ENCODE results near the gene TNPO2. TPM values are rescaled to one million over a fixed set of nuclear protein-coding genes. Genes with fewer than 3 reads are reported as not detected.

TNPO2 gene
- total RNA-seq, 1 donor from 2014 or later: 163 TPM

GRCh38 chr19:12669270-12670158 lies 54.2 kb downstream of the TNPO2 start:
- H3K27me3 Mint-ChIP-seq: no peaks in the 10 kb centered on the region
- peak overlapping the region; percentile 92 for H3K4me3 Mint-ChIP-seq
- intact Hi-C loops (cut with micrococcal nuclease): loop anchor here (1.0 kb wide), 2 partner anchors 12 to 118 kb away; partner anchors contain the start of genes DHPS and ZNF564
- H3K9me3 Mint-ChIP-seq: no peaks in the 10 kb centered on the region
- peaks cover 41% of the 10 kb centered on the region for H3K36me3 Mint-ChIP-seq (ENCODE audit: low read depth)
- H3K4me1 Mint-ChIP-seq: peaks cover 45% of the 10 kb centered on the region
- H3K27ac Mint-ChIP-seq: peak overlapping the region; percentile 100
- peak; percentile 93 for DNase-seq

- no peaks in the 10 kb centered on the region for H3K27me3 Mint-ChIP-seq
- peak; percentile 92 for DNase-seq
- peak overlapping the region; percentile 92 for H3K4me3 Mint-ChIP-seq
- no peaks in the 10 kb centered on the region for H3K9me3 Mint-ChIP-seq
- H3K36me3 Mint-ChIP-seq (ENCODE audit: low read depth): peaks cover 41% of the 10 kb centered on the region
- peak overlapping the region; percentile 100 for H3K27ac Mint-ChIP-seq
- intact Hi-C loops (cut with micrococcal nuclease): loop anchor here (1.0 kb wide), 2 partner anchors 12 to 118 kb away; partner anchors contain the start of genes DHPS and ZNF564
- H3K4me1 Mint-ChIP-seq: peaks cover 46% of the 10 kb centered on the region
These were observed 54.8 kb downstream of the TNPO2 start for GRCh38 chr19:12668932-12669269.

- H3K4me1 Mint-ChIP-seq: peaks cover 46% of the 10 kb centered on the region
These were observed 55.4 kb downstream of the TNPO2 start for GRCh38 chr19:12668346-12668745.

DNA sequence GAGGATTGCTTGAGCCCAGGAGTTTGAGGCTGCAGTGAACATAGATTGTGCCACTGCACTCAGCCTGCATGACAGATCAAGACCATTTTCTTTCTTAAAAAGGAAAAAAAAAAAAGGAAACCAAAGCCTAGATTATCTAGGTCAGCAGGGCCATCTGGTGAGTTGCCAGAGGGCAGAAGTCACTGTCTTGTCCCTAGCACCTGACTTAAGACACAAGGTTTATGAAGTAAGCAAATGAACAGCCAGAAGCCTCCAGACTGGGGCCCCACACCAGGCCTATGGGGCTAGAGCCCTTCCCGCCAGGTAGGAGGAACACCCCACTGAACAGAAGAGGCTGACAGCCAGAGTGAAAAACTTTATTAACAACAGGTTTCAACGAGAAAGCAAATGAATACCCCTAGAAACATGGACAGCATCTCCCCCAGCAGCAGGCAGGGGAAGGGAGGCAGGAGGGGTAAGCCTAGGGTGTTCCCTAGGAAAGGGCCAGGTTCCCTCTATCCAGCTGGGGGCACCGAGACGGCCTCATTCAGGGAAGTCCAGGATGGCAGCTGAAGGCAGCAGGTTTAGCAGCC lies 55.9 kb downstream of the TNPO2 start:
- intact Hi-C loops (cut with micrococcal nuclease): loop anchor here (2.0 kb wide), 1 partner anchor 27 kb away; no protein-coding TSS in a partner anchor
- peaks cover 46% of the 10 kb centered on the region for H3K4me1 Mint-ChIP-seq
- no peaks in the 10 kb centered on the region for H3K9me3 Mint-ChIP-seq
- peak overlapping the region; percentile 92 for H3K4me3 Mint-ChIP-seq
- H3K36me3 Mint-ChIP-seq (ENCODE audit: low read depth): peaks cover 44% of the 10 kb centered on the region
- peak overlapping the region; percentile 34 for H3K27ac Mint-ChIP-seq
- no peaks in the 10 kb centered on the region for H3K27me3 Mint-ChIP-seq
- DNase-seq: no peak

More at GRCh38 chr19:12668346-12668745, 55.4 kb downstream of the TNPO2 start:
- H3K27ac Mint-ChIP-seq: peak overlapping the region; percentile 100
- no peaks in the 10 kb centered on the region for H3K9me3 Mint-ChIP-seq
- intact Hi-C loops (cut with micrococcal nuclease): no loop called here
- peak; percentile 68 for DNase-seq
- no peaks in the 10 kb centered on the region for H3K27me3 Mint-ChIP-seq
- peaks cover 40% of the 10 kb centered on the region for H3K36me3 Mint-ChIP-seq (ENCODE audit: low read depth)
- H3K4me3 Mint-ChIP-seq: peak overlapping the region; percentile 92

DNA sequence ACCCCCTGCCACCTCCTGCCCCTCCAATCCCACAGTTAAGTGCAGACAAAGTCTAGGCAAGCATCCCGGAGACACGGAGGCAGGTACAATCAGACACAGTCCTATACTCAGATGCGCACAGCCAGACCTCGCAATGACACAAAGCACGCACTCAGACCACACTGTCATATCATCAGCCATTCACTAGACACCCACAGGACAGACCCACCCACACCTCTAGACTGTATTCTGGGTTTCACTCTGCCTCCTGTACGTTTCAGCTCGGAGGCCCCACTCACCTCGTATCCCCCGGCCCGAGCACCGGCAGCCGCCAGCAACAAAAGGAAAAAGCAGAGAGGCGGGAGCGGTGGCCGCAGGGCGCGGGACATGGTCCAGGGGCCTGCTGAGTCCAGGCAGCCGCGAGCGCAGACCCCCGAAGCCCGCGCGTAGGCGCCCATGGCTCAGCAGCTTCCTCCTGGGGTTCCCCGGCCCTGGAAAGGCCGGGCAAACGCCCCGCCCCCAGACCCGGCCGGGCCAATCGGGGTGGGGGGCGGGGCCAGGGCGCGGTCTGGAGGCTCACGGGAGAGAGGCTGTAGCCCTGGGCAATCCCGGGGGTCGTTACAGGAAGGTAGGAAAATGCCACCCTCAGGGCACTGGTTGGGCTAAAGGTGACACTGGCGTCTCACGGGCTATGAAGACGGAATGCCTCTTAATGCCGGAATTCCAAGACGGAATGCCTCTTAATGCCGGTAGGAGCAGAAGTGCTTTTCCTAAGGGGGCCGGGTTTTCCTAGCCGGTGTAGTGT lies 57.3 kb downstream of the TNPO2 start, which contains the start of the genes MAN2B1 and WDR83:
Gene MAN2B1 (minus strand): TSS at position 478 of the 784 bp plus-strand sequence. CDS start 41 bp downstream, at position 437.
Gene WDR83 (plus strand): TSS at position 543 of the 784 bp plus-strand sequence. CDS start 2,984 bp downstream, outside the sequence.
- peaks cover 41% of the 10 kb centered on the region for H3K4me1 Mint-ChIP-seq
- intact Hi-C loops (cut with micrococcal nuclease): loop anchor here (1.0 to 2.0 kb wide), 2 partner anchors 26 to 56 kb away; partner anchors contain the start of genes ZNF490 and ZNF791
- peaks cover 38% of the 10 kb centered on the region for H3K36me3 Mint-ChIP-seq (ENCODE audit: low read depth)

DNA sequence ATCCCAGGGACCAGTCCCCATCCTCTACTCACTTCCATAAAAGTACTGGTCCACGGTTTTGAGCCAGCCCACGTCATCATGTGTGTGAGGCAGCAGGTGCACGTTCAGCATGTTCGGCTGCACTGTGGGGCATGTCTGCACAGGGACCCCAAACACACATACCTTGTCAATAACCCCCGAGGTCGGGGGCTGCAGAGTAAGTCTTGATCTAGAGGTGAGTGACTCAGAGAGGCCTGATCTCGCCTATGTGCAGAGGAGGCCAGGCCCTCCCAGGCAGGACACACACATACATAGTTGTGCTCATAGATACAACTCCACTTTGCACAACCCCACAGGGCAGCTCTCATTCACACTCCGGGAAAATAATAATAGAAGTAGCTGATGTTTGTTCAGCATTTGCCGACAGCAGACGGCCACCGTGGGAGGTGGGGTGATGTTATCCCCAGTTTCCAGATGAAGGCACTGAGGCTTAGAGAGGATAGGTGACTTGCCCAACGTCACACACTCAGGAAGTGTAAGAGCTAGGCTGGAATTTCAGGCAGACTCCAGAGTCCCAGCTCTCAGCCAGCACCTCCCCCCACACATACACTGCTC lies 58.0 kb downstream of the TNPO2 start:
- Mint-ChIP-seq H3K27me3 (no peaks in the 10 kb centered on the region), H3K4me3 (peak overlapping the region; percentile 92), H3K36me3 (ENCODE audit: low read depth) (peaks cover 42% of the 10 kb centered on the region), H3K9me3 (no peaks in the 10 kb centered on the region), H3K27ac (peak overlapping the region; percentile 98), H3K4me1 (peaks cover 41% of the 10 kb centered on the region)
- intact Hi-C loops (cut with micrococcal nuclease): loop anchor here (1.0 to 2.0 kb wide), 2 partner anchors 25 to 55 kb away; partner anchors contain the start of genes ZNF490 and ZNF791
- DNase-seq: peak; percentile 72

More for the DNA sequence above, 57.3 kb downstream of the TNPO2 start, which contains the start of the genes MAN2B1 and WDR83:
- peak within 1 kb of the TSS; percentile 98 for H3K27ac Mint-ChIP-seq
- peak; percentile 95 for DNase-seq
- peak within 1 kb of the TSS; percentile 92 for H3K4me3 Mint-ChIP-seq
- H3K9me3 Mint-ChIP-seq: no peaks in the 10 kb centered on the region
- no peaks in the 10 kb centered on the region for H3K27me3 Mint-ChIP-seq

DNA sequence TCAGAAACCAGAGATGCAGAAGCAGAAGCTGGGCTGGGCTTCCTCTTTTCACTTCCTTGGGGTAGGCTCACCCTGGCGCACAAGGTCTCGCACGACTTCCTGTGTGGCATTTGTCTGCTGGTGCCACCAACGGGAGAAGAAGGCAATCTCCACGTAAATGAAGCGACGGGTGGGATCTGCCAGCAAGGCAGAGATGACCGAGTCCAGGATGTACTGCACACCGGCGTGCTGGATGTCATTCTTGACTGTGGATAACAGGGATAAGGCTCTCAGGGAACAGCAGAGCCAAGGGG lies 58.5 kb downstream of the TNPO2 start:
- Mint-ChIP-seq H3K27me3 (no peaks in the 10 kb centered on the region), H3K27ac (peak overlapping the region; percentile 98), H3K36me3 (ENCODE audit: low read depth) (peaks cover 44% of the 10 kb centered on the region), H3K9me3 (no peaks in the 10 kb centered on the region), H3K4me1 (peaks cover 38% of the 10 kb centered on the region), H3K4me3 (peak overlapping the region; percentile 92)
- peak; percentile 85 for DNase-seq
- intact Hi-C loops (cut with micrococcal nuclease): no loop called here

DNA sequence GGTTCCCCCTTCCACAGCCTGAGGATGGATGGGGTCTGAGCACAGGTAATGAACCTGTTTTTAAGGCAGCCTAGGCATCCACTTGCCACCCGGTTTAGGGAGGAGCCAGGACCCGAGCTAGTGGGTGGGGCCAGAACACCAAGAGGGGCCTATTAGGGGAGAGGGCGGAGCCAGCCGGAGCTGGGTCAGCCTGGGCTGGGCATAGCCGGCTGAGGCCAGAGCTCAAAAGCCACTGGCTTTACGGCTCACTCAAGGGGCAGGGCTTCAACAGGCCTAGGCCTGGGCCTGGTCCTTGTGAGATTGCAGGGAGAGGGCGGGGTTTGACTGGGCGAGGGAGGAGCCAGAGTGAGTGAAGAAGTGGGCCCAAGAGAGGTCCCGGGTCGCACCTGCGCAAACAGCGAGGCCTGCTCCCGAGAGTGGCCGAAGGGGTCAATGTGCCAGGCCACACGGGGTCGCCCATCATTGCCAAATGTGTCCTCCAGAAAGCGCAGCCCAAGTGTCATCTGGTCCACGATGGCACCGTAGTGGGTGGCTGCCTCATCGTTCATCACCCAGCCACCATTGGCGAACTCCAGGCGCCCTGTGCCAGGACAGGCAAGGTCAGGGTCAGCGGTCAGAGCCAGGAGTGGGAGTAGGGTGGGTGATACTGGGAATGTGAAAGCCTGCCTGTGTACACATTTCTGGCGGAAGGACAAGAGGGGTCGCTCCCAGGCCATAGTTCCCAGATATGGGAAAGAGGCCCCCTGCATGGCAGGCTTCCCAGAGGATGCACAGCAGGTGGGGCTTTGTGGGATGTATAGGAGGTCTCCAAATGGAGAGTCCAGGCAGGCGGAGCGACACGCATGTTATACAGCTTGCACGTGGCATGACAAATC lies 59.1 kb downstream of the TNPO2 start:
- Mint-ChIP-seq H3K9me3 (no peaks in the 10 kb centered on the region), H3K36me3 (ENCODE audit: low read depth) (peaks cover 47% of the 10 kb centered on the region), H3K4me1 (peaks cover 40% of the 10 kb centered on the region), H3K27ac (peak overlapping the region; percentile 98), H3K27me3 (no peaks in the 10 kb centered on the region), H3K4me3 (peak overlapping the region; percentile 92)
- intact Hi-C loops (cut with micrococcal nuclease): no loop called here
- no peak for DNase-seq

DNA sequence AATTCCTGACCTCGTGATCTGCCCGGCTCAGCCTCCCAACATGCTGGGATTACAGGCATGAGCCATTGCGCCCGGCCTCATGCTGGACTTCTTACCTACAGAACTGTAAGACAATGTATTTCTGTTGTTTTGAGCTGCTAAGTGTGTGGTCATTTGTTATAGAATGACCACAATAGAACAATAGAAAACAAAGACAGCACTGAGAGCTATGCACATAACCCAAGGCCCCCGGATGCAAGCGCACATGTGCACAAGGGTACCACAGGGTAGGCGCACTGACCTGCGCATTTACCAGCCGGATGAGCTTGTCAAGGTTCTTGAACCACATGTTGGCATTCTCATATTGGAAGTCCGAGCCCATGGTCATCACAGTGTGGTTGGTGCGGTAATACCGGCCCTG lies 62.8 kb downstream of the TNPO2 start:
- no peak for DNase-seq
- H3K4me1 Mint-ChIP-seq: peaks cover 16% of the 10 kb centered on the region
- H3K4me3 Mint-ChIP-seq: no peak overlapping the region
- no peaks in the 10 kb centered on the region for H3K27me3 Mint-ChIP-seq
- no peak overlapping the region for H3K27ac Mint-ChIP-seq
- no peaks in the 10 kb centered on the region for H3K9me3 Mint-ChIP-seq
- H3K36me3 Mint-ChIP-seq (ENCODE audit: low read depth): peaks cover 57% of the 10 kb centered on the region
- intact Hi-C loops (cut with micrococcal nuclease): no loop called here

- H3K4me3 Mint-ChIP-seq: no peak overlapping the region
- no peak overlapping the region for H3K27ac Mint-ChIP-seq
- peaks cover 52% of the 10 kb centered on the region for H3K36me3 Mint-ChIP-seq (ENCODE audit: low read depth)
- H3K27me3 Mint-ChIP-seq: no peaks in the 10 kb centered on the region
- intact Hi-C loops (cut with micrococcal nuclease): no loop called here
- H3K4me1 Mint-ChIP-seq: peaks cover 2% of the 10 kb centered on the region
- no peak for DNase-seq
- no peaks in the 10 kb centered on the region for H3K9me3 Mint-ChIP-seq
These were observed 65.8 kb downstream of the TNPO2 start for GRCh38 chr19:12657966-12658365.

- intact Hi-C loops (cut with micrococcal nuclease): no loop called here
- Mint-ChIP-seq H3K4me3 (no peak overlapping the region), H3K27me3 (no peaks in the 10 kb centered on the region), H3K36me3 (ENCODE audit: low read depth) (peaks cover 51% of the 10 kb centered on the region), H3K4me1 (peaks cover 2% of the 10 kb centered on the region), H3K9me3 (no peaks in the 10 kb centered on the region), H3K27ac (no peak overlapping the region)
- no peak for DNase-seq
These were observed 66.7 kb downstream of the TNPO2 start for GRCh38 chr19:12656899-12657571.

DNA sequence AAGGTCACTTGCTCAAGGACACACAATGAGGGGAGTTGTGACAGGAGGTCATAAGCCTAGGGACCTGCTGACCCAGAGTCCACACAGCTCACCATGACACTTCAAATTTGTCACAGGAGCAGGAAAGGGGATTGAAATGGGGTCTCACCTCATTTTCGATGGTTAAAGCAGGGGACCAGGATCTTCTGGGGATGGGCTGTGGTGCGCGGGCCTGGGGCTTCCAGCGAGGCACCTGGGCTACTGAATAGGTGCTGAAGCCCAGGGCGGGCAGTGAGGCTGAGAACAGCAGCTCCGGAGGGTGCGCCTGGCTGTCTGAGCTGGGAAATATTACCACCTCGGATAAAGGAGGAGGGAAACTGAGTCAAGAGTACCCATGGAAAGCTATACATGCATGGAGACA lies 68.2 kb downstream of the TNPO2 start:
- H3K36me3 Mint-ChIP-seq (ENCODE audit: low read depth): peaks cover 53% of the 10 kb centered on the region
- H3K4me3 Mint-ChIP-seq: no peak overlapping the region
- H3K27ac Mint-ChIP-seq: no peak overlapping the region
- no peak for DNase-seq
- intact Hi-C loops (cut with micrococcal nuclease): no loop called here
- H3K9me3 Mint-ChIP-seq: no peaks in the 10 kb centered on the region
- no peaks in the 10 kb centered on the region for H3K27me3 Mint-ChIP-seq
- H3K4me1 Mint-ChIP-seq: peaks cover 2% of the 10 kb centered on the region

Data from activated CD4-positive, alpha-beta T cell treated with anti-CD3 and anti-CD28 coated beads, Interleukin-2, amount 10 ng/mL, durations not matched to agents 24 days and 14 days (primary cell).